Stromal cell of bone marrow (primary cell): ENCODE data around the gene ARHGEF40.

Source experiments
- DNase-seq: peaks from one replicate; pipeline ENCODE4 v3.0.0-alpha.2; 2012; ENCODE audit warnings: low read depth

The ARHGEF40 gene

DNA sequence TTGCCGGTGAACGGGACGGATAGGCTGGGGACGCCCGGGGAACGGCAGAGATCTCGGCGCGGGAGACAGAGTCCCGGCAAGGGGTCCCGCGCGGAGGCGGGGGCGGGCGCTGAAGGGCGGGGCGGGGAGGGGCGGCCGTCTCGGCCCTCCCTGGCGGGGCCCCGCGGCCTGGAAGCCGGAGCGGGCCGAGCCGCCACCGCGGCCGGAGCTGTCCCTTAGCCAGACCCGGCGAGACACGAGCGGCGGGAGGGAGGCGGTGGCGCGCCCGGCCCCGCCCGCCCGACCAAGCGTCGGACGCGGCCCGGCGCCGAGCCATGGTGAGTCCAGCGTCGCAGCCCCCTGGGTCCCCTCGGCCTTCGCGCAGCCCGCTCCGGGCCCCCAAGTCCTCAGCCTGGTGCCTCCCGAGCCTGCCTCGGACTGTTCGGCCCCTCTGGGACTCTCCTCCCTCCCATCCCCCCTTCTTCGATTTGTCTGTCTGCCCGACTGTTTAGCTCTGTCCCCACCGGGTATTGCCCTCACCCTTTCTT, at the start of gene ARHGEF40:
TSS of gene ARHGEF40 (plus strand) at position 222 of the 527 bp plus-strand sequence. CDS start at position 315, 93 bp downstream.
- no peak for DNase-seq

DNA sequence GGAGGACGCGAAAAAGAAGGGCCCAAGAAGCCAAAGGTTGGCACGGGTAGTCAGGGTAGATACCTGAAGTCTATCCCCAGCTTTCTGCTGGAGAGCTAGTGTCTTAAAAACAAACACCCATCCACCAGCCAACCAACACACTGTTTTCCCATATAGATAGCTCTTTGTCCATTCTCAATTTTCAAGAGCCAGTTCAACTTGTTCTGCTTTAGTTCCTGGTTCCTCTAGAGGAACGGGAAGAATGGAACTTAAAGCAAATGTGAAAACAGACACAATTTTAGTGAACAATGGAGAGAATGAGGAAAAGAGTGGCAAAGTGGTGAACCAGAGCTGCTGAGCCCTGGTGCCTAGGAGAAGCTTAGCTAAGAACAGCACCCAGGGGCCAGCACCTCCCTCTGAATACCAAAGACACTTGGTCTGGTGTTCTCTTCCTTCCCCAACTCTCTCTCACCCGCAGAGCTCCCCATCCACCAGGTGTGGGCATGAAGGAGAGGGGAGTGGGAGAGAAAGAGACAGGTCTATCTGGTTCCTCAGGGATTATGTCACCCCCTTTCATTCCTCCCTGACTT, 49.0 kb upstream of the ARHGEF40 start:
- DNase-seq, result no peak

DNA sequence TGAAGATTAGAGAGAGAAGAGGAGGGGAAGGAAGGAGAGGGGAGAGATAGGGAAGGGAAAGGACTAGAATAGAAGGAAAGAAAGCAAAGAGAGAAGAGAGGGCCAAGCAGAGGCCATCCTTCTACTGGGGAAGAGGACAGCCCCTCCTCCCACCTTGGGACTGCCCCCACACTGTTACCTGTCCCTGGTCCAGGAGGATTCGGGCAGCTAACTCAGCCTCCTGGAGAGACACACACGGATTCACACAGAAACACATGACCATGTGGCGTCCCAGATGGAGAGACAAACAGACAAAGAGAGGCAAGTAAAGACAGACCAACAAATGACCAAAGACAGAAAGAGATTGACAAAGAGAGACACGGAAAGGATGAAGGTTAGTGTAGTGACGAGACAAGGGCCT, 47.4 kb upstream of the ARHGEF40 start:
- DNase-seq, result no peak

DNA sequence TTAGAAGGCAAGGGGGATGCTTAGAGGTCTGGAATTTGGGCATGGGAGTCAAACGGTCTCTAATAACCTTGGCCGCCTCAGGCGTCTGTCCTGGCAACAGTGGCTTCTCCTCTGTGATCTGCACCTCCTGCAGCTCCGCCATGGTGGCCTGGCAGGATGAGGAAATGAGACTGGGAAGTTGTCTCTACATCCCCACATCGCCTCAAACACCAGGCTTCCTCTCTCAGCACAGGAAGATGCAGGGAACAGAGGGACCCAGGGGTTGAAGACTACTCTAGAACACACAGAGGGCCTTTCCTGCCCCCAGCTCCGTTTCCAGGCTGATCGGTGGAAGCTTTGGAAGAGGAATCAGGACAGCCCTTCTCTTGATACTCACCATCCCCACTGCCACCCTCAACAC, 46.9 kb upstream of the ARHGEF40 start:
- DNase-seq, result no peak

DNA sequence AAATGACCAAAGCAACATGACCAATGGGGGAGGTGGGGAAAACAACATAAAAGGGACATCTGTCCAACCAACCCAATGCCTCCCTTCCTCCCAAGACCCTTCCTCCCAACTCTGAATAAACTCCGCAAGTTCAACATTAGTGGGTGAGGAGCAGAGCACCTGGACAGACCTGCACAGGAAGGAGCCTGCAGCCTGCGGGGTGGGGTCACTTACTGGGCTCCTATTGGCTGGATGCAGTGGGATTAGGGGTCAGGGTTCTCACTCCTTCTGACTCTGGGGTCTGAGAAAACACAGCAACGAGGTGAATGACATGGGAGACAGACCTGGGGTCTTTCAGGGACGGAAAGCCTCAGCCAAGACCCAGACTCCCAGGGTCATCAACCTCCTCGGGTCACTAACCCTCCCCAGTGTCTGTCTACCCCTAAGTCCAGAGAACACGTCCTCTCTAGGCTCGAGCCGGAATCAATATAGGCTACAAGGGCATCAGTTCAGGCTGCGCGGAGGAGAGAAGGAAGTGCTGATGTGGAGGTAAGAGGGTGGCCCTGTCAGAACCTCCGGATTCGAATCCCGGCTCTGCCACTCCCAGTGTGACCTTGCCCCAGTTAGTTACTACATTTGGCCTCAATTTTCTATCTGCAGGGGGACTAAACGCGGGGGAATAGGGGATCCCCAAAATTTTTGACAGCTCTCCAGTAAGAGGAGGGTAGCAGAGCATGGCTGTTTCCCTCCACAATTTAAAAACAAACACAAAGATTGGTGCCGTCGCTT, 46.1 kb upstream of the ARHGEF40 start:
- no peak for DNase-seq

DNA sequence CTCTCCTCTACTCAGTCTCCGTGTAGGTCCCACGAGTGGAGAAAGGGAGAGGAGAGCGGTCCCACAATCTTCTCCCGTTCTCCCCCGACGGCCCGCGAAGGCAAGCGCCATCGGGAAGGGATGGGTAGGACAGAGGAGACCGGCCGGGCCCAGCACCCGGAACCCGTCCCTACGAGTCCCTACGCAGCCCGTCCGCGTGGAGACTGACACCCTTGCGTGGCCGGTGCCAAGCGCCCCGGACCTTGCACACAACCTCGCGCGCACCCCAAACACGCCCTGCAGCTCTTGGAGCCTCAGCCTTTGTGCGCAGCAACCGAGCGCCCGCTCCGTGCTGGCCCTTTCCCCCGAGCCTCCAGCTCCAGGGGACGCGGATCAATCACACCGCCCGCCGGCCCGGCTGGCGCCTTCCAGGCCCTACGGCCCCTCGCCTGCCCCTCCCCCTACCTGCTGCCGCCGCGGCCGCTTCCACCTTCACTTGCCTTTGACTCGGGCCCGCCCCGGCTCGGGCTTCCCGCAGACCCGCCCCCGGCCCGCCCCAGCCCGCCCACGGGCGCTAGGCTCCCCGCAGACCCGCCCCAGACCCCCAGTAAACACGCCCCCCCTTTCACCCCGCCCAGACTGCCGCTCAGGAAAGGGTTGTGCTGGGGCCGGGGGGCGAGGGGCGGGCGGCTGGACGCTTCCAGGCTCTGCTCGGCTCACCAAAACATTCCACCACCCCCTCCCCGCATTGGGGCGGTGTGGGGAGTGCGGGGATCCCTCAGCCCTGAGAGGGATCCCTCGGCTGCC, 45.3 kb upstream of the ARHGEF40 start, which contains the start of gene NDRG2:
TSS of gene NDRG2 (minus strand) at position 477 of the 786 bp plus-strand sequence. CDS start 1,746 bp downstream, outside the sequence.
- no peak for DNase-seq

DNA sequence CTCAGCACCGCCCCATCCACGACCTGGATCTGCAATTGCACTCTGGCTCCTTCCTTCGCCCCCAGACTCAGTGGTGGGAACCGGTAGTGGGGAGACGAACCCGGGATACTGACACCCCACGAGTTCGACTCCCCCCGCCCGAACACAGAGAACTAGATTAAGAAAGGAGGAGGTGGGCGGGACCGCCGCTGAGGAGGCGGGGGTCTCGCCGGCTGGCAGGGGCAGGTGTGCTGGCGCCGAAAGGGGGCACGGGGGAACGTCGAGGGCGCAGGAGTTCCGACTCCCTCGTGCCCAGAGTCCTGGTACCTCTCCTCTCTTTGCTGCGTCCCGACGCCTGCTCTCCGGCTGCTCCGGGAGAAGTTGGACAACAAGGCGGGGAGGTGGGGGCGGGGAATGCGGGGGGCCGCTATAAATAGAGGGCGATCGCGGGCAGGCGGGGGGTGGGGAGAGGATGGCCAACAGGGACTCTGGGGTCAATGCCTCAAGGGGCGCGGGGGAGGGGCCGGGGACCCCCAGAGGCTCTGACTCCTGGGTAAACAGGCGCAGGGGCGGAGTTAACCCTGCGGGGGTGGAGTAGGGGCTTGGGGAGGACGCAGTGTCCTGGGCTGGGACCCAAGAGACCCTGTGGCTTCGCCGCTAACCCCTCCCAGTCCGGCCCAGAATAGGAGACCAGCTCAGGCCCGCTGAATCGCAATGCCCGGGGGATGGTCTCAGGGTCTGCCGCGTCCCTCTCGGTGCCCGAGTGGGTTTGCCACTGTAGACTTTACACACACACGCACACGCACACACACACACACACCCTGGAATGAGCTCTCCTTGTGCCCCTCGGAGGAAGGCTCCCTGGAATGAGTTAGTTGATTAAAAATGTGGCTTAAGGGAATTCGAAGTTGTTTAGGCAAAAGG, 44.5 kb upstream of the ARHGEF40 start:
- no peak for DNase-seq

DNA sequence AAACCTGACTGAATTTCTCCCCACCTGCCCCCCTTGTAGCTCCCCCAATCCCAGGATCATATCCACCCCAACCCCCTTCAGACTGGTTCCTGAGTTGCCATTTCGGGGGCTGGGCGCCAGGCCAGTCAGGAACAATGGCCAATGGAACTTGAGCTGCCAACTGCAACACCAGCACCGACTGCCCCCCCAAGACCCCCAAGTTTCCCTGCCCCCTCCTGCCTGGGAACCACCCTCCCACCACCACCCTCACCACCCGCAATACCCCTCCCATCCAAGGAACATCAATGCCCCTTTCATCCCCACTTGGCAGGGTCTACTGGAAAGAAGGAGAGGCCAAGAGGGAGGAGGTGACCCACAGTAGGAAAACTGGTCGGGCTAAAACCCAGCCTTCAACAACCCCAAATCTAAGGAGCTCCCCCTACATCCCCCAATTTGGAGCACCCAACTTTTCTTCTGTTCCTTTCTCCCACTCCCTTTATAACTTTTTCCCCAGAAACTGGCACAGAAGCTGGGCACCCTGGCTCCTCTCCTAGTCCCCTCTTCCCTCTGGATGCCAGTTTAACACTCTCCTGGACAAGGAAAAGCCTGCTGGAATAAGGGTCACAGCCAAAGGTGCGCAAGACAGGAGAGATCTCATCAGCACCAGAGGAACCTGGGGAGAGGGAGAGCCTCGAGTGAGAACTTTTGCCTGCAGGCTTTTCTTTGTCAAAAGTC, 43.7 kb upstream of the ARHGEF40 start:
- DNase-seq, result no peak

DNA sequence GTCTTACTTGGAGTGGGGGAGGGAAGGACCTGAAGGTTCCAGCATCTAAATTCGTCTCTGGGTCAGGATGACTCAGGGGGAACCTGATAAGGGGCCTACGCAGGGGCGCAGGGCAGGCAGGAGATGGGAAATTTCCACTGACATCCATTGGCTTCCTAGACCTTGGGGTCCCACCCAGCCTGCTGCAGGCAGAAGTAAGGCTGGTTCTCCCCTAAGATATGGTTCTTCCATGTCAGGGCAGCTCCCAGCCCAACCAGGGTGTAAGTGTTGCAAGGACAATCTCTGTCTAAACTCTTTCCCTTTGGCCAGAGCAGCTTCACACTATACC, 43.2 kb upstream of the ARHGEF40 start:
- no peak for DNase-seq

DNA sequence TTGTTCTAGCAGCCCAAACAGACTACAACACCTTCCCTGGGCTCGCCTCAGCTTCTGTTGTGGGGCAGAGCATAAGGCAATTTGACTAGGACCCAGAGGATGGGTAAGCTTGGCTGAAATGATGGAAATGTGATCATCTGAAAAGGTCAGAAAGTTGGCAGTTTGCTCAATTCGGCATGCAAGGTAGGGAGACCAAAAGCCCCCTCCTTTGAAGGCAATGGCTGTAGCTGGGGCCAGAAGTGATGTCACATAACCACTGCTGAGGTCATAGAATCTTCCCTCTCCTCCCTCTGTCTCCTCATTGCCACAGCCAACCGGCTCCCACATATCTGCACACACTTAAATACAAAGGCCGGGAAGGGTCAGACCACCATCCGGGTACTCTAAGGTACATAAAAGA, 40.2 kb upstream of the ARHGEF40 start, which contains the start of gene TPPP2:
TSS of gene TPPP2 (plus strand) at position 301 of the 400 bp plus-strand sequence. CDS start 365 bp downstream, outside the sequence.
- no peak for DNase-seq

DNA sequence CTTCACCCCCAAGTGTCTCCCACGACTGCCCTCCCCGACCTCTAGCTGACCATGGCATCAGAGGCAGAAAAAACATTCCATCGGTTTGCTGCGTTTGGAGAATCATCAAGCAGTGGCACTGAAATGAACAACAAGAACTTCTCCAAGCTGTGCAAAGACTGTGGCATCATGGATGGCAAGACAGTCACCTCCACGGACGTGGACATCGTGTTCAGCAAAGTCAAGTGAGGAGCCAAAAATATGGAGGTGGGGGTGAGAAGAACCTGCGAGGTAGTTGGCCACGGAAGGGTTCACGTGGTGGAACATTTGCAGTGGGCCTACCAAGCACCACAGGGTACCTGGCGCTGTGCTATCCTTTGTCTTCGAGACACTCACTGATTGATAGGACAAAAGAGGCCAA, 39.6 kb upstream of the ARHGEF40 start:
- DNase-seq, result no peak

DNA sequence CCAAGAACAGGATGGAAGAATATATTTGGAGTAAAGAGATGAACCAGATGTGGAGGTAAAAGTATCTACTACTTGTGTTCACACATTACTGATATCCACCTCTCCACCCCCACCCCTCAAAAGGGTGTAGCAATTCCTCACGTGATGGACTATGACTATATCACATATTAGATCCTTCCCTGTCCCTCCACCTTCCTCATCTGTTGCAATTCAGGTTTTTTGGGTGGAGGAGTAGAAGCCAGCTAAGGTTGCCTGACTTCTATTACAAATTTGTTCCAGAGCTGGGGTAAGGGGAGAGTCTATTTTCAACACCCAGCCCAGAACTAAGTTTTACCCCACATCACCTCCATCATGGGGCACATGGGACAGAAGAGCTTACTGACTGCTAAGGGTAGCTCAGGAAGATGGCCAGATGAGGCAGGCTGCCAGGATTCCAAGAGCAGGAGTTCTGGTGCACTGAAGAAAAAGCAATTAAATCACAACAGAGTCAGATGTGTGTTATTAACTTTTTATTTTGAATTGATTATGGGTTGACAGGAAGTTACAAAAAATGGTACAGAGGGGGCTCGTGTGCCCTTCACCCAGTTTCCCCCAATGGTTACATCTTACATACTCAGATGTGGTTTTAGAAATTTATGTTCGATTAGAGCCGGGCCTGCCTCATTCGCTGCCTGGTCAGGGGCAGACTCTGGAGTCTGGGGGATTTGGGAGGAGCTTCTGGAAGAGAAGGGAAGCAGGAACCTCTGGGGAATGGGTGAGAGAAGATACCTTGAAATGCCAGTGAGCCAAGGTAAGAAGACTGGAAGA, 37.6 kb upstream of the ARHGEF40 start:
- no peak for DNase-seq

DNA sequence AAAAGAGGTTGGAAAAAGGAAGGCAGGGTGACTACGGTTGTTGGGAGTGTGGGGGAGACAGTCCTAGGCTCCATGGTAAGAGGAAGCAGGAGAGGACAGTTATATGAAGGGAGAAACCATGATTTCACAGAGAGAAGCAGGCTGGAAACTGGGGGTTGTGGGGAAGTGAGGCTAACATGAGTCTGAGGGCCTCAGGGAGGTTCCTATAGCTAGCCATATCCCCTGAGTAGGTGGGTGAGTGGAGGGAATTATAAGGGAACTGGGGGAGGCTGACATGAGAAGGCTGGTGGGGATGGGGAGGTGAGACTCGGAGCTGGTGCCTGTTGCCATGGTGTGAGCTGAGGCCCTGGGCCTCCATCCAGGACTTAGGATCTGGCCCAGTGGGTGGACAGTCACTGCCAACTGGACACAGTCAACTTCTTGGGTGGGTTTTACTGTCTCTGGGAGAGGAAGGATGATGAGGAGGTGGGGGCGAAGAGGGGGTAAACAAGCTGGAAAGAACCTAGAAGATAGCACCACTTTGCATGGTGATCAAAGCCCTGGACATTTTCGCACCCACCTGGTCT, 36.9 kb upstream of the ARHGEF40 start:
- DNase-seq, result no peak

DNA sequence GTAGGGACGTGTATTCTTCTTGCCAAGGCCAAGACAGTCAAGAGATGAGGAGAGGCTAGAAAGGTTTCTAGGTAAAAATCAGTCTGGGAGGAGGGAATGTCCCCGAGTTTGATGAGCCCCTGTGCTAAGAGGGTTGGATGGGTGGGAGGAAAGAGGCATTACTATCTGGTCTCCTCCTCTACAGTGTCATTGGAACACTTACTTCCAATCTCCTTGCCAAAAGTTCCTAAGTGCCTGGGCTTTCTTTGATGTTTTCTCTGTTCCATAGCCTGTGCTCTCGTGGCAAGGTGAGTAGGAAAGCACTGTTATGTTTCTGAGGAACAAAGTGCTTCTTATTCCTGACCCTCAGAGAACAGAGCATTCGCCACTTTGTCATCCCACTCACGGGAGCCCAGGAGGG, 35.4 kb upstream of the ARHGEF40 start, which contains the start of gene RNASE13:
TSS of gene RNASE13 (minus strand) at position 101 of the 400 bp plus-strand sequence. CDS start 519 bp downstream, outside the sequence.
- DNase-seq, result no peak

DNA sequence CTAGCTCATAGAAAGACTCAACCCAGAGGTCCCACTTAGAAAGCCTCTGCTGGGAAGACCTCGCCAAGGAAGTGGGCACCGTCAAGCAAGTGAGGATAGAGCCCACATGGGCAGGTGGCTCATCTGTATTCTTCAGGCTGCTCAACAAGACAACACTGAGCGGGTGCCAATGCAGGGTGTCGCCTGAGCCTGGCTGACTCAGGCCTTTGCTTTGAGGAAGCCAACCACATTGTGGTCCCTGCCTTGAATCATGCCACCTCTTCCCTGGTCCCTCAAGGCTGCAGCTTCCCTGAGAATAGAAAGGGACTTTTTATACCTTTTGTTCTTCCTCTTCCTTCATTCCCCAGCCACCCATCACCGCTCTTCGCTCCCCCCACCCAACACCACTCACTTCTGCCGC, 33.4 kb upstream of the ARHGEF40 start:
- DNase-seq, result no peak

DNA sequence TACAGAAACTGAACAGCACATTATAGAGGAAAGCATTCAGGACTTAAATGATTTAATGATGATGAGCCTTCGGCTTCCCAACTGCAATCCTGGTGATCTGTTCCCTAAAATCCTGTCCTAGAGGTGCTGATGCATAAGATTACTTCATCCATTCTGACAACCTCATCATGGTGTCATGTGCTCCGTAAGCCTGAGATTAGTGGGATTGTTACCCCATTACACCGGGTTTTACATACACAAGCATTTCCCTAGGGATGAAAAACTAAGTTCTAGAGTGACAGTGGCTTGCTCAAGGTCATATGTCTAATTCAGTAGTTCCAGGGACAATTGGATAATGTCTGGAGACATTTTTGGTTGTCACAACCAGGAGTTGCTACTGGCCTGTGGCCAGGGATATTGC, 32.9 kb upstream of the ARHGEF40 start:
- DNase-seq, result no peak

DNA sequence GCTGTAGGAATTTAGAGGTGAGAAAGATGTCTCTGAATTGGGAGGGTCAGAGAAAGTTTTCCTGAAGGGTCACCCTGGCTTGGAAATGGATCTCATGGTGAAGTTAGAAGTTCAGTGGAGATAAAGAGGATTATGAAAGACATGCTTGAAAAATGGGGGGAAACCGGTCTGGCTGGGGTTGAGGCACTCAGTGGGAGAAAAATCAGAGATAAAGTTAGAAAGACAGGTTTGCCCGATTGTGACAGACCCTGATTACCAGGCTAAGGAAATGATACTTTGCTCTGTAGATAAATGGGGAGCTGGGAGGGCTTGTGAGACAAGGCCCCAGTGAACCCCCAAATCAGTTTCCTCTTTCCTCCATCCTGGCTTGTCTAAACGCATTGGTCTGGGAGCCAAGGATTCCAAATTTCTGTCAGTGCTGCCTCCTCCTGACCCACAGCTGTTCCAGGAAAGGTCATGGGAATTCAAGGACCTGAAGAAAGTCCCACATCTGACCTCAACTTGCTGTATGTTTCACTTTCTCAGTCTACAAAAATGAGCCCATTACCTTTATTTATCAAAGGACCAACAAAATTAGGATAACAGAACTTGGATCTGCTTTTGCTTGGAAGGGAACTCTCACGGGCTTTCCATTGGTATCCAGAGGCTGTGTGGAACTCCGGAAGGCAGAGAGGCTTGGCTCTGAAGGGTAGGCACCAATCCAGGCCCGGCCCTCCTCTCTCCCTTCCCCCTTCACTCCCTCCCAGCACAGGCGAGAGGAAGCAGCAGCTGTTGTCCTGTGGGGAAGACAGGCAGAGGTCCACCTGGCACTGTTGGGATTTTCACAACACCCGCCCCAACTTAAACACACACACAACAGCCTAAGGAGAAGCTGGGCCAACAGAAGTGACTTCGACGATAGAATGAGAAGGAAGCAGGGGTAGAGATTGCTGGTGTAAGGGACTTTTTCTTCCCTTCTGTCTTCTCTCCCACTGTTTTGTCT, 31.4 kb upstream of the ARHGEF40 start:
- DNase-seq, result no peak
